GM19324 (cell line): ENCODE data around the gene GZF1.

ENCODE experiments used
- ATAC-seq: cut with Tn5 transposase; IDR thresholded peaks from one replicate; pipeline ENCODE4 v1.9.1; 2021; ENCODE audit warnings: mild to moderate bottlenecking, moderate library complexity; ENCODE audit not compliant: unreplicated experiment, low FRiP score

GZF1 gene

GRCh38 chr20:23404196-23404595 lies 42.2 kb downstream of the GZF1 start:
- no peak for ATAC-seq

- no peak for ATAC-seq
Observed at GRCh38 chr20:23406880-23407279, 44.9 kb downstream of the GZF1 start.

GRCh38 chr20:23407781-23408464 lies 45.9 kb downstream of the GZF1 start:
- ATAC-seq, result peak; percentile 72

GRCh38 chr20:23408957-23409356 lies 47.0 kb downstream of the GZF1 start:
- no peak for ATAC-seq

- ATAC-seq, result no peak
Observed at GRCh38 chr20:23409800-23410199, 47.8 kb downstream of the GZF1 start.

GRCh38 chr20:23410916-23411695 lies 49.1 kb downstream of the GZF1 start:
- no peak for ATAC-seq

- no peak for ATAC-seq
Observed at GRCh38 chr20:23412026-23412425, 50.0 kb downstream of the GZF1 start.

GRCh38 chr20:23413862-23414422 lies 52.0 kb downstream of the GZF1 start:
- ATAC-seq, result no peak

GRCh38 chr20:23414526-23415188 lies 52.7 kb downstream of the GZF1 start:
- no peak for ATAC-seq

- ATAC-seq, result no peak
Observed at GRCh38 chr20:23415555-23415954, 53.6 kb downstream of the GZF1 start.

GRCh38 chr20:23415959-23416583 lies 54.1 kb downstream of the GZF1 start:
- no peak for ATAC-seq

- no peak for ATAC-seq
Observed at GRCh38 chr20:23417861-23418260, 55.9 kb downstream of the GZF1 start.

- ATAC-seq, result no peak
Observed at GRCh38 chr20:23419657-23419994, 57.6 kb downstream of the GZF1 start.

- ATAC-seq, result peak; percentile 34
Observed at GRCh38 chr20:23419995-23420901, 58.3 kb downstream of the GZF1 start.

- ATAC-seq, result peak; percentile 97
Observed at GRCh38 chr20:23420943-23421931, 59.3 kb downstream of the GZF1 start, which contains the start of gene NAPB. Gene NAPB, minus strand, starts transcription at chr20:23421488. Its CDS starts 86 bp downstream, at chr20:23421402.
